ENCODE data around the gene IL19.

Gene IL19

GRCh38 chr1:206802401-206802800 lies 31.8 kb downstream of the IL19 start:
- H3K4me3 ChIP-seq (ENCODE audit: low read length), result no peak overlapping the region
- TF ChIP-seq, protein P1, sequence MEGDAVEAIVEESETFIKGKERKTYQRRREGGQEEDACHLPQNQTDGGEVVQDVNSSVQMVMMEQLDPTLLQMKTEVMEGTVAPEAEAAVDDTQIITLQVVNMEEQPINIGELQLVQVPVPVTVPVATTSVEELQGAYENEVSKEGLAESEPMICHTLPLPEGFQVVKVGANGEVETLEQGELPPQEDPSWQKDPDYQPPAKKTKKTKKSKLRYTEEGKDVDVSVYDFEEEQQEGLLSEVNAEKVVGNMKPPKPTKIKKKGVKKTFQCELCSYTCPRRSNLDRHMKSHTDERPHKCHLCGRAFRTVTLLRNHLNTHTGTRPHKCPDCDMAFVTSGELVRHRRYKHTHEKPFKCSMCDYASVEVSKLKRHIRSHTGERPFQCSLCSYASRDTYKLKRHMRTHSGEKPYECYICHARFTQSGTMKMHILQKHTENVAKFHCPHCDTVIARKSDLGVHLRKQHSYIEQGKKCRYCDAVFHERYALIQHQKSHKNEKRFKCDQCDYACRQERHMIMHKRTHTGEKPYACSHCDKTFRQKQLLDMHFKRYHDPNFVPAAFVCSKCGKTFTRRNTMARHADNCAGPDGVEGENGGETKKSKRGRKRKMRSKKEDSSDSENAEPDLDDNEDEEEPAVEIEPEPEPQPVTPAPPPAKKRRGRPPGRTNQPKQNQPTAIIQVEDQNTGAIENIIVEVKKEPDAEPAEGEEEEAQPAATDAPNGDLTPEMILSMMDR (conservative IDR thresholded peaks at IDR 0.05; ENCODE audit: low read length), result no peak
- peak; percentile 39 for DNase-seq (ENCODE audit: low read depth)

- DNase-seq (ENCODE audit: low read depth), result no peak
- H3K4me3 ChIP-seq (ENCODE audit: low read length), result no peak overlapping the region
- TF ChIP-seq, protein P1 (conservative IDR thresholded peaks at IDR 0.05; ENCODE audit: low read length), result no peak
Measured at GRCh38 chr1:206803221-206803730, 32.7 kb downstream of the IL19 start.

DNA sequence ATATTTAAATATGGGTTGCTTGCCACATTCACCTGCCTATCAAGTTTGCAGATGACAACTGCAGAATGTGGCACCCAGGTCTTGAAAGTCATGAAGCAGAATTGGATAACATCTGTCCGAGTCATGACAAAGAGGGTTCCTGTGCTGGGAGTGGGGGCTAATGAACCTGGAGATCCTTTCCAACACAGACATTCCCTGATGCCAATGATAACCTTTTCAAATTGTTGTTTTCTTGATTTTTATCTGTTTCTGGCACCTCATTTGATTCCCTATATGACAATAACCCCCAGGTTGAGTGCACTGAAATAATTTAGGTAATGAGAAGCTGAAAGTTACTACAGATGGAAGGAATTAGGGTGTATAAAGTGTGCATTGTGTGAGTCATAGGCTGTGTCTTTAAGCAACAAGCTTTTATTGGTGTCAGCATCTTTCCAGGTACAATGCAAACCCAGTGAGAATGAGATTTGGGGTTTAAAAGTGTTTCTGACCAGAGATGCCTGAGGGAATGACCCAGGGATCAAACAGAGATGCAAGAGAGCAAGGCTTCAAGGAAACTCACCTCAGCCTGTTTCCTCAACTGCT lies 33.7 kb downstream of the IL19 start:
- TF ChIP-seq, protein P1 (conservative IDR thresholded peaks at IDR 0.05; ENCODE audit: low read length), result no peak
- DNase-seq (ENCODE audit: low read depth), result no peak
- no peak overlapping the region for H3K4me3 ChIP-seq (ENCODE audit: low read length)

GRCh38 chr1:206805357-206805756 lies 34.8 kb downstream of the IL19 start:
- TF ChIP-seq, protein P1 (conservative IDR thresholded peaks at IDR 0.05; ENCODE audit: low read length), result no peak
- DNase-seq (ENCODE audit: low read depth), result no peak
- no peak overlapping the region for H3K4me3 ChIP-seq (ENCODE audit: low read length)

DNA sequence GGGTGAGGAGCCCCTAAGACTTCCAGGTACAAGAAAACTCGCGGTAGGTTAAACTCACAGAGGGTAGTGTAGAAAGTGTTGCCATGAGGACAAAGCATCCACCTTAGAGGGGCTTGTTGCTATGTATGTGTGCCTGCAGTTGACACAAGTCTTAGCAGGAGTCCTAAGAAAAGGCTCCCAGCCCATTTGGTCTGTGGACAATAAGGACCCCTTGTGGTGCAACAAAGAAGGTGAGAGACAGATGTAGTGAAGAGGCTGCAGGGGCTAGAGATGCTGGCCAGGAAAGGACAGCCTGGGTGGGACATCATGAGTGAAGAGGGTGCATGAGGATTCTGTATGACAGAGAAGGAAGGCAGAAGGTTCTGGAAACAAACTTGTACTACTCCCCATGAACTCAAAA lies 38.0 kb downstream of the IL19 start:
- peak; percentile 39 for DNase-seq (ENCODE audit: low read depth)
- no peak overlapping the region for H3K4me3 ChIP-seq (ENCODE audit: low read length)
- TF ChIP-seq, protein P1 (conservative IDR thresholded peaks at IDR 0.05; ENCODE audit: low read length), result peak; percentile 50

- TF ChIP-seq, protein P1 (conservative IDR thresholded peaks at IDR 0.05; ENCODE audit: low read length), result peak; percentile 63
- H3K4me3 ChIP-seq (ENCODE audit: low read length), result no peak overlapping the region
- peak; percentile 47 for DNase-seq (ENCODE audit: low read depth)
Measured at GRCh38 chr1:206809504-206810084, 39.0 kb downstream of the IL19 start.

- no peak for DNase-seq (ENCODE audit: low read depth)
- TF ChIP-seq, protein P1 (conservative IDR thresholded peaks at IDR 0.05; ENCODE audit: low read length), result no peak
- no peak overlapping the region for H3K4me3 ChIP-seq (ENCODE audit: low read length)
Measured at GRCh38 chr1:206812471-206812870, 41.9 kb downstream of the IL19 start.

Data from AG10803 (cell line).